ENCODE data around the gene DLD. TPM values are rescaled to one million over a fixed set of nuclear protein-coding genes. Genes with fewer than 3 reads are reported as not detected.

DLD gene
- total and polyA plus RNA-seq, 2 of the 8 experiments (the other 6 are each of a cell fraction or from before 2014, with no cell fraction given), result 63.7 to 88.5 TPM

- FAIRE-seq (peak; percentile 28), DNase-seq (ENCODE audit: low read depth in 1 of 2, low spot score in 2 of 2) (no peak)
- 6% methylated on average over 6 of the region's 6 CpGs; no CpG with 5 or more reads in 1 of the 2 experiments for WGBS, 2 experiments (ENCODE audit: extremely low coverage in 1 of 2, insufficient coverage in 1 of 2, insufficient read length in 1 of 2, insufficient replicate concordance in 2 of 2, low coverage in 1 of 2, low lambda C conversion rate in 2 of 2, missing lambda C conversion rate in 1 of 2)
- H3K36me3 ChIP-seq (ENCODE audit: control insufficient read depth in 2 of 4, insufficient read depth in 4 of 4, low read length in 3 of 4), result peaks cover 0 to 43% (median 4%) of the 10 kb centered on the region in 4 experiments; a peak in 5 of 8 replicates
- no peak overlapping the region for H3K18ac ChIP-seq (ENCODE audit: extremely low read depth, low read length)
- no peak overlapping the region for H2BK12ac ChIP-seq (ENCODE audit: low read depth, low read length)
- no peak overlapping the region for H3K23ac ChIP-seq (ENCODE audit: insufficient read length)
- H2BK120ac ChIP-seq (replicated peaks; ENCODE audit: low read depth, low read length), result no peak overlapping the region
- no peak overlapping the region for H3K27ac ChIP-seq (ENCODE audit: low read depth, low read length)
- peak overlapping the region in 1 of 4 experiments; percentile 15; a peak in 1 of 8 replicates for H3K4me3 ChIP-seq (ENCODE audit: extremely low read depth in 1 of 4, insufficient read depth in 2 of 4, low read depth in 3 of 4, low read length in 4 of 4)
- no peaks in the 10 kb centered on the region for H3K79me2 ChIP-seq (ENCODE audit: control insufficient read depth in 1 of 2, insufficient read depth in 2 of 2, low read length in 2 of 2)
- H3K4ac ChIP-seq (replicated peaks; ENCODE audit: insufficient read length, low read depth, low read length), result no peak overlapping the region
- no peak overlapping the region for H3K56ac ChIP-seq (replicated peaks; ENCODE audit: insufficient read length, low read depth, low read length)
- ChIA-PET CTCF (ENCODE audit: partially characterized antibody) (interaction anchor here (0.8 to 1.8 kb wide), 7 partner anchors 10 to 77 kb away, joined by 3 to 7 read pairs (median 3); no protein-coding TSS in a partner anchor), POLR2A (ENCODE audit: partially characterized antibody) (interaction anchor here (0.6 to 4.8 kb wide), 7 partner anchors 10 to 108 kb away, joined by 3 to 36 read pairs (median 5); partner anchors contain the start of gene LAMB1)
- H4K8ac ChIP-seq (ENCODE audit: extremely low read depth, insufficient read depth, low read length), result no peak overlapping the region
- H4K20me1 ChIP-seq (replicated peaks in 1 of 2; ENCODE audit: control insufficient read depth in 1 of 2, insufficient read depth in 2 of 2, low read length in 2 of 2), result no peaks in the 10 kb centered on the region
- H2BK15ac ChIP-seq (ENCODE audit: low read length), result no peak overlapping the region
- no peak overlapping the region for H3K14ac ChIP-seq (ENCODE audit: insufficient read length)
- no peaks in the 10 kb centered on the region; a peak in 3 of 7 replicates for H3K27me3 ChIP-seq (replicated peaks in 1 of 4; ENCODE audit: control insufficient read depth in 3 of 4, extremely low read depth in 1 of 4, insufficient read depth in 3 of 4, low read length in 3 of 4)
- H2AK5ac ChIP-seq (ENCODE audit: low read depth, low read length), result no peak overlapping the region
- no peaks in the 10 kb centered on the region for H3K23me2 ChIP-seq (ENCODE audit: low read depth, low read length)
- H3K79me1 ChIP-seq (ENCODE audit: low read depth, low read length), result no peaks in the 10 kb centered on the region
- H3K9me3 ChIP-seq (ENCODE audit: insufficient read depth in 2 of 2, low read depth in 1 of 2, low read length in 1 of 2), result no peaks in the 10 kb centered on the region
- no peak overlapping the region for H2BK5ac ChIP-seq (ENCODE audit: low read depth, low read length)
- peak overlapping the region; percentile 22 to 57; a peak in 2 of 4 replicates for H3K4me2 ChIP-seq (ENCODE audit: insufficient read depth in 1 of 2, low read depth in 2 of 2, low read length in 2 of 2)
- H4K91ac ChIP-seq (replicated peaks; ENCODE audit: insufficient read length, low read length), result no peak overlapping the region
- no peak overlapping the region for H2AFZ ChIP-seq (ENCODE audit: low read length)
- H3K9ac ChIP-seq (replicated peaks in 1 of 4; ENCODE audit: extremely low read depth in 1 of 4, low read depth in 3 of 4, low read length in 3 of 4), result no peak overlapping the region
- H2BK20ac ChIP-seq (ENCODE audit: low read length), result no peak overlapping the region
- peaks cover 7 to 41% (median 21%) of the 10 kb centered on the region in 4 experiments for H3K4me1 ChIP-seq (replicated peaks in 1 of 4; ENCODE audit: control insufficient read depth in 3 of 4, insufficient read depth in 4 of 4, low read length in 3 of 4)
- peak overlapping the region; percentile 61 for H4K5ac ChIP-seq (ENCODE audit: insufficient read length, low read depth, low read length)
- peak; percentile 50; the same call in 1 of the 2 replicates for TF ChIP-seq TCF12 (IDR thresholded peaks at IDR 0.05; ENCODE audit: low read depth, low read length)
- no peak for TF ChIP-seq POU5F1 (IDR thresholded peaks at IDR 0.05; ENCODE audit: low read depth, low read length)
- TF ChIP-seq GABPA (IDR thresholded peaks at IDR 0.05; ENCODE audit: borderline replicate concordance, insufficient read depth, low read length), result no peak
- TF ChIP-seq SP1 (IDR thresholded peaks at IDR 0.05; ENCODE audit: low read depth, low read length), result 0 out of 2 replicates have a peak, but pooled peaks have one; percentile 11
- TF ChIP-seq MAFK (IDR thresholded peaks at IDR 0.05; ENCODE audit: low read depth, low read length), result no peak
- peak; percentile 31; the same call in 1 of the 2 replicates for TF ChIP-seq EGR1 (IDR thresholded peaks at IDR 0.05; ENCODE audit: borderline replicate concordance, low read depth, low read length)
- peak in 1 of 2 experiments; percentile 27; a peak in 1 of 3 replicates for TF ChIP-seq EP300 (IDR thresholded peaks at IDR 0.05; ENCODE audit: borderline replicate concordance in 1 of 2, low read depth in 2 of 2, low read length in 2 of 2)
- TF ChIP-seq HDAC2 (IDR thresholded peaks at IDR 0.05; ENCODE audit: borderline replicate concordance in 1 of 2, low read depth in 2 of 2, low read length in 2 of 2), result 0 out of 4 replicates have a peak, but pooled peaks of 1 of the 2 experiments have one; percentile 56
- no peak for TF ChIP-seq EZH2 (IDR thresholded peaks at IDR 0.05; ENCODE audit: low read depth, low read length, severe bottlenecking)
- TF ChIP-seq NANOG (IDR thresholded peaks at IDR 0.05; ENCODE audit: insufficient read depth, low read depth, low read length, poor library complexity, severe bottlenecking), result peak; percentile 23
Observed at GRCh38 chr7:107933386-107934013, 42.5 kb downstream of the DLD start.

Data from H1 (cell line).